ENCODE measurements around the gene CAMTA1.

Gene CAMTA1

GRCh38 chr1:7026169-7026568 is 240.9 kb downstream of the CAMTA1 start:
- DNase-seq = no peak
- intact Hi-C loops (cut with DNase I) = no loop called here

- intact Hi-C loops (cut with DNase I) = no loop called here
- no peak for DNase-seq
Observed at GRCh38 chr1:7032992-7033391, 247.7 kb downstream of the CAMTA1 start.

GRCh38 chr1:7036386-7036785 is 251.1 kb downstream of the CAMTA1 start:
- intact Hi-C loops (cut with DNase I) = no loop called here
- no peak for DNase-seq

GRCh38 chr1:7039590-7040220 is 254.5 kb downstream of the CAMTA1 start:
- DNase-seq = peak in 2 of 42 donors; percentile 17 to 40
- intact Hi-C loops (cut with DNase I) = no loop called here

- intact Hi-C loops (cut with DNase I) = no loop called here
- DNase-seq = no peak
Observed at GRCh38 chr1:7040969-7041695, 255.9 kb downstream of the CAMTA1 start.

- DNase-seq = peak in 41 of 42 donors; percentile 23 to 79 (median 55)
- intact Hi-C loops (cut with DNase I) = no loop called here
Observed at GRCh38 chr1:7042322-7043190, 257.3 kb downstream of the CAMTA1 start.

GRCh38 chr1:7043191-7043549 is 257.9 kb downstream of the CAMTA1 start:
- no peak for DNase-seq
- intact Hi-C loops (cut with DNase I) = no loop called here

- intact Hi-C loops (cut with DNase I) = no loop called here
- DNase-seq = no peak
Observed at GRCh38 chr1:7043719-7044535, 258.7 kb downstream of the CAMTA1 start.

GRCh38 chr1:7045897-7046296 is 260.6 kb downstream of the CAMTA1 start:
- DNase-seq = no peak
- intact Hi-C loops (cut with DNase I) = no loop called here

- intact Hi-C loops (cut with DNase I) = no loop called here
- DNase-seq = peak in 10 of 42 donors; percentile 21 to 57 (median 36)
Observed at GRCh38 chr1:7046314-7046713, 261.1 kb downstream of the CAMTA1 start.

- intact Hi-C loops (cut with DNase I) = no loop called here
Observed at GRCh38 chr1:7046891-7047290, 261.6 kb downstream of the CAMTA1 start.

GRCh38 chr1:7047866-7048265 is 262.6 kb downstream of the CAMTA1 start:
- DNase-seq = peak in 1 of 42 donors; percentile 12
- intact Hi-C loops (cut with DNase I) = no loop called here

More at GRCh38 chr1:7046891-7047290, 261.6 kb downstream of the CAMTA1 start:
- DNase-seq = no peak

- intact Hi-C loops (cut with DNase I) = no loop called here
- DNase-seq = peak in 2 of 42 donors; percentile 1 to 18
Observed at GRCh38 chr1:7048395-7048794, 263.1 kb downstream of the CAMTA1 start.

- intact Hi-C loops (cut with DNase I) = no loop called here
- DNase-seq = no peak
Observed at GRCh38 chr1:7049913-7050625, 264.8 kb downstream of the CAMTA1 start.

- peak in 4 of 42 donors; percentile 8 to 55 (median 31) for DNase-seq
- intact Hi-C loops (cut with DNase I) = no loop called here
Observed at GRCh38 chr1:7050751-7051665, 265.8 kb downstream of the CAMTA1 start.

- intact Hi-C loops (cut with DNase I) = no loop called here
- DNase-seq = no peak
Observed at GRCh38 chr1:7052701-7053100, 267.4 kb downstream of the CAMTA1 start.

GRCh38 chr1:7060745-7061144 is 275.5 kb downstream of the CAMTA1 start:
- DNase-seq = no peak
- intact Hi-C loops (cut with DNase I) = no loop called here

All from head of caudate nucleus (tissue), 42 donors.